ENCODE results near the gene KBTBD13. TPM values are rescaled to one million over a fixed set of nuclear protein-coding genes. Genes with fewer than 3 reads are reported as not detected.

The KBTBD13 gene
- not detected for total RNA-seq
- polyA plus RNA-seq (2013, experiment 1 of 2), result not detected
- polyA plus RNA-seq (2013, experiment 2 of 2), result 0.03 TPM
- 0 to 0.16 (median 0) reads per million in 172 experiments for total RNA-seq

- ChIA-PET POLR2A (no interaction called here), CTCF (interaction anchor here (1.1 kb wide), 1 partner anchor 43 kb away, joined by 3 read pairs; no protein-coding TSS in a partner anchor)
- Histone ChIP-seq H3K4me3 (ENCODE audit: low read length) (no peak within 1 kb of the TSS), H3K9me3 (ENCODE audit: control insufficient read depth in 1 of 2, insufficient read depth in 1 of 2, low read length in 2 of 2) (peaks cover 0 to 5% of the 10 kb centered on the region in 2 experiments), H3K4me1 (ENCODE audit: insufficient read depth, low read length) (peaks cover 7% of the 10 kb centered on the region), H3K27me3 (ENCODE audit: control insufficient read depth in 1 of 2, insufficient read depth in 2 of 2, low read length in 2 of 2) (peaks cover 5 to 7% of the 10 kb centered on the region in 2 experiments), H3K36me3 (ENCODE audit: insufficient read depth, low read length) (no peaks in the 10 kb centered on the region), H3K27ac (ENCODE audit: low read depth in 1 of 2, low read length in 2 of 2) (no peak within 1 kb of the TSS)
- no peak for TF ChIP-seq CTCF (IDR thresholded peaks at IDR 0.05)
- Mint-ChIP-seq H3K27ac (no peak within 1 kb of the TSS), H3K27me3 (peaks cover 30% of the 10 kb centered on the region), H3K4me3 (no peak within 1 kb of the TSS), H3K36me3 (ENCODE audit: low read depth) (no peaks in the 10 kb centered on the region), H3K9me3 (no peaks in the 10 kb centered on the region), H3K4me1 (ENCODE audit: low read depth) (no peaks in the 10 kb centered on the region)
- no peak for ATAC-seq (ENCODE audit: poor library complexity)
- no peak for DNase-seq
- intact Hi-C loops (cut with DNase I, micrococcal nuclease), result loop anchor here in 1 of 2 experiments (5.0 kb wide), 1 partner anchor 44 kb away; no protein-coding TSS in a partner anchor
Observed at GRCh38 chr15:65076486-65077290, at the start of gene KBTBD13. Gene KBTBD13, plus strand, starts transcription at chr15:65076746. Its CDS starts 70 bp downstream, at chr15:65076816.

- CTCF ChIA-PET, result no interaction called here
- H3K4me3 Mint-ChIP-seq, result peak overlapping the region; percentile 45
- intact Hi-C loops (cut with DNase I, micrococcal nuclease), result loop anchor here in 1 of 2 experiments (5.0 kb wide), 1 partner anchor 161 kb away; the partner anchor contains the start of gene CLPX
Observed at GRCh38 chr15:65026756-65027155, 49.8 kb upstream of the KBTBD13 start.

GRCh38 chr15:65027593-65027992, 49.0 kb upstream of the KBTBD13 start:
- CTCF ChIA-PET, result no interaction called here
- no peak overlapping the region for H3K27ac ChIP-seq (ENCODE audit: low read depth in 1 of 2, low read length in 2 of 2)

More at GRCh38 chr15:65026756-65027155, 49.8 kb upstream of the KBTBD13 start:
- Mint-ChIP-seq H3K9me3 (no peaks in the 10 kb centered on the region), H3K27me3 (peaks cover 4% of the 10 kb centered on the region), H3K27ac (no peak overlapping the region), H3K36me3 (ENCODE audit: low read depth) (peaks cover 49% of the 10 kb centered on the region), H3K4me1 (ENCODE audit: low read depth) (peaks cover 15% of the 10 kb centered on the region)
- Histone ChIP-seq H3K9me3 (ENCODE audit: control insufficient read depth in 1 of 2, insufficient read depth in 1 of 2, low read length in 2 of 2) (no peaks in the 10 kb centered on the region), H3K4me3 (ENCODE audit: low read length) (no peak overlapping the region), H3K36me3 (ENCODE audit: insufficient read depth, low read length) (peaks cover 16% of the 10 kb centered on the region), H3K27ac (ENCODE audit: low read depth in 1 of 2, low read length in 2 of 2) (no peak overlapping the region), H3K4me1 (ENCODE audit: insufficient read depth, low read length) (peaks cover 17% of the 10 kb centered on the region), H3K27me3 (ENCODE audit: control insufficient read depth in 1 of 2, insufficient read depth in 2 of 2, low read length in 2 of 2) (no peaks in the 10 kb centered on the region)
- DNase-seq (no peak), ATAC-seq (ENCODE audit: poor library complexity) (no peak)
- TF ChIP-seq CTCF (IDR thresholded peaks at IDR 0.05), result no peak
- POLR2A ChIA-PET, result no interaction called here

More at GRCh38 chr15:65027593-65027992, 49.0 kb upstream of the KBTBD13 start:
- peaks cover 47% of the 10 kb centered on the region for H3K36me3 Mint-ChIP-seq (ENCODE audit: low read depth)
- no peak for TF ChIP-seq CTCF (IDR thresholded peaks at IDR 0.05)
- no peak overlapping the region for H3K27ac Mint-ChIP-seq
- H3K27me3 Mint-ChIP-seq, result peaks cover 10% of the 10 kb centered on the region
- no peak for ATAC-seq (ENCODE audit: poor library complexity)
- peak overlapping the region; percentile 98 for H3K4me3 Mint-ChIP-seq
- no peak overlapping the region for H3K4me3 ChIP-seq (ENCODE audit: low read length)
- peaks cover 11% of the 10 kb centered on the region for H3K36me3 ChIP-seq (ENCODE audit: insufficient read depth, low read length)
- H3K9me3 ChIP-seq (ENCODE audit: control insufficient read depth in 1 of 2, insufficient read depth in 1 of 2, low read length in 2 of 2), result no peaks in the 10 kb centered on the region
- DNase-seq, result no peak
- H3K4me1 Mint-ChIP-seq (ENCODE audit: low read depth), result peaks cover 15% of the 10 kb centered on the region
- POLR2A ChIA-PET, result no interaction called here
- peaks cover 17% of the 10 kb centered on the region for H3K4me1 ChIP-seq (ENCODE audit: insufficient read depth, low read length)
- H3K9me3 Mint-ChIP-seq, result no peaks in the 10 kb centered on the region
- intact Hi-C loops (cut with DNase I, micrococcal nuclease), result loop anchor here in 1 of 2 experiments (5.0 kb wide), 1 partner anchor 160 kb away; the partner anchor contains the start of gene CLPX
- no peaks in the 10 kb centered on the region for H3K27me3 ChIP-seq (ENCODE audit: control insufficient read depth in 1 of 2, insufficient read depth in 2 of 2, low read length in 2 of 2)
